GM13977 (cell line): ENCODE measurements around the gene EID2B.

Experiments used
- DNase-seq: peaks from one replicate; pipeline ENCODE4 v3.0.0; 2012; ENCODE audit warnings: low spot score
- in situ Hi-C: fragments of 300-500 bp; cut with MboI; formaldehyde crosslinking; loops from one replicate; pipeline ENCODE4 v1.12.0; 2022; ENCODE audit warnings: low sequenced_read_pairs, low pct_unique_long_range_greater_than_20kb, mixed read lengths, inconsistent platforms; ENCODE audit not compliant: unreplicated experiment
- TF ChIP-seq, protein P1 (sequence below): IDR thresholded peaks from 2 replicates; pipeline ENCODE4 v1.5.1; 2012; ENCODE audit warnings: mild to moderate bottlenecking, control low read depth; ENCODE audit not compliant: insufficient read depth; ENCODE audit errors: extremely low read depth, missing control alignments

The EID2B gene

DNA sequence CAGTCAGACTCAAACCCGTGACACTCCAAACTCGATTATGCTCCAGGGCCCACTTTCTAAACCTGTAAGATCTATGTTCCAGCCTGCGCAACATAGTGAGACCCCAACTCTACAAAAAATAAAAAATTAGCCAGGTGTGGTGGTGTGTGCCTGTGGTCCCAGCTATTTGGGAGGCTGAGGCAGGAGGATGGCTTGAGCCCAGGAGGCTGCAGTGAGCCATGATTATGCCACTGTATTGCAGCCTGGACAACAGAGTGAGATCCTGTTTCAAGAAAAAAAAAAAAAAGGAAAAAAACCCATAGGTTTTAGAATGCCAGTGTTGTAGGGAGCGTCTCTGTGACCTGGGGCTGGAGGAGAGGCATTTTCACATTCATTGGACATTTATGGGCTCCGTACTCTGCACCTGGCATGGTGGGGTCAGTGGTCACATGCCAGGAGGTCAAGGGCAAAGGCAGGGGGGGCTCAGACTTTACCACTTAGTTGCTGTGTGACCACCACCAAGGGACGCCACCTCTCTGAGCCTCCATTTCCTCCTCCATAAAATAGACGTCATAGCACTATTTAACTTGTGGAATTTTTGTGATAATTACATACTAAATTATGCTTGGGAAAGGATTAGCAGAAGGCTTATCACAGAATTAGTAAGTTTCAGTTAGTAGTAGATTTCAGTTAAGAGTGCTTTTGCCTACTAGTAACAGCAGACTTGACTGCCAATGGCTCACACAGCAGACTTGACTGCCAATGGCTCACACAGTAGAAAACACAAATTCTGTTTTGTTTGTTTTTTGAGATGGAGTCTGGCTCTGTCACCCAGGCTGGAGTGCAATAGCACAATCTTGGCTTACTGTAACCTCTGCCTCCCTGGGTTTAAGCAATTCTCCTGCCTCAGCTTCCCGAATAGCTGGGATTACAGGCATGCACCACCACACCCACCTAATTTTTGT is 11.8 kb downstream of the EID2B start:
- no peak for DNase-seq
- in situ Hi-C loops = no loop called here
- TF ChIP-seq, protein P1, sequence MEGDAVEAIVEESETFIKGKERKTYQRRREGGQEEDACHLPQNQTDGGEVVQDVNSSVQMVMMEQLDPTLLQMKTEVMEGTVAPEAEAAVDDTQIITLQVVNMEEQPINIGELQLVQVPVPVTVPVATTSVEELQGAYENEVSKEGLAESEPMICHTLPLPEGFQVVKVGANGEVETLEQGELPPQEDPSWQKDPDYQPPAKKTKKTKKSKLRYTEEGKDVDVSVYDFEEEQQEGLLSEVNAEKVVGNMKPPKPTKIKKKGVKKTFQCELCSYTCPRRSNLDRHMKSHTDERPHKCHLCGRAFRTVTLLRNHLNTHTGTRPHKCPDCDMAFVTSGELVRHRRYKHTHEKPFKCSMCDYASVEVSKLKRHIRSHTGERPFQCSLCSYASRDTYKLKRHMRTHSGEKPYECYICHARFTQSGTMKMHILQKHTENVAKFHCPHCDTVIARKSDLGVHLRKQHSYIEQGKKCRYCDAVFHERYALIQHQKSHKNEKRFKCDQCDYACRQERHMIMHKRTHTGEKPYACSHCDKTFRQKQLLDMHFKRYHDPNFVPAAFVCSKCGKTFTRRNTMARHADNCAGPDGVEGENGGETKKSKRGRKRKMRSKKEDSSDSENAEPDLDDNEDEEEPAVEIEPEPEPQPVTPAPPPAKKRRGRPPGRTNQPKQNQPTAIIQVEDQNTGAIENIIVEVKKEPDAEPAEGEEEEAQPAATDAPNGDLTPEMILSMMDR = no peak

DNA sequence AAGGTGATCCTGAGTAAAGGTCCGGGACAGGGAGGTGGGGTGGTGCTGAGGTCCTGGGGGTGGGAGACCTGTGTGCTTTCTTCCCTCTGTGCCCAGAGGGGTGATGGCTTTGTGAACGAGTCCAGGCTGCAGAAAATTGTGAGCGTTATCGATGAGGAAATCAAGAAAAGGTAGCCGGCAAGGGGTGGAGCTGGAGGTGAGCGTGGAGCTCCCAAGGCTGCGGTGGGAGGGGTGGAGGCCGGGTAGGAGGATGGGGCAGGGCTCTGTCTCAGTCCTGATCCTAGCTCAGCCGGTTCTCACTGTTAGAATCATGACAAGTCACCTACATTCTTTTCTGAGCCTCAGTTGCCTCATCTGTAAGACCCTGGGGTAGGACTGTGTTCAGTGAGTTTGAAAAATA is 13.7 kb downstream of the EID2B start:
- no peak for DNase-seq
- TF ChIP-seq, protein P1 = no peak
- in situ Hi-C loops = no loop called here

DNA sequence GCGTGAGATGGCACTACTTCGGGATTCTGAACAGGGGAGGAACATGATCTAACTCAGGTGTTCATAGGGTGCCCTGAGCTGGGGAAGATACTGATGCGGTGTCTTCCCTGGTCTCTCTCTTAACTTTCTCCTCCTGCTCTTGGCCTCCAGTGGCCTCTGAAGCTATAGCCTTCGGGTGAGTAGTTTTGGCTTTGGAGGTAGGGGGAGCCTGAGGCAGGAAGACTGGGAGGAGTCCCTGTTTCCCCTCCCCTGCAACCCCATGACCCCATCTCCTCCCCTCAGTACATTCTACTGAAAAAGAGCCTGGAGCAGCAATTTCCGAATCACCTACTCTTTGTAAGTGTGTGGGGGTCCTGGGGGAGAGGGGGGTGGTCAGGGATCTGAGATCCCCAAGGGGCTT is 14.2 kb downstream of the EID2B start:
- TF ChIP-seq, protein P1 = no peak
- no peak for DNase-seq
- in situ Hi-C loops = no loop called here

DNA sequence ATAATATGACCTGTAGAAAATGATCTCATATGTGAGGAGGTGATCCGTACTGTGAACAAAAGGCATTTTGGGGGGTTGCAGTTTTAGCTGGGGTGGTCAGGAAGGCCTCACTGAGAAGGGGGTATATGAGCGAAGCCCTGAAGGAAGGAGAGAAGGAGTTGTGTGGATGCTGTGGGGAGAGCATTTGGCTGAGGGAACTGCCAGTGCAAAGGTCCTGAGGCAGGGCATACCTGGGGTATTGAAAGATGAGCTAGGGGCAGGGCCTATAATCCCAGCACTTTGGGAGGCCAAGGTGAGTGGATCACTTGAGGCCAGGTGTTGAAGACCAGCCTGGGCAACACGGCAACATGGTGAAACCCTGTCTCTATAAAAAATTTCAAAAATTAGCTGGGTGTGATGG is 15.2 kb downstream of the EID2B start:
- TF ChIP-seq, protein P1 = no peak
- no peak for DNase-seq
- in situ Hi-C loops = no loop called here

DNA sequence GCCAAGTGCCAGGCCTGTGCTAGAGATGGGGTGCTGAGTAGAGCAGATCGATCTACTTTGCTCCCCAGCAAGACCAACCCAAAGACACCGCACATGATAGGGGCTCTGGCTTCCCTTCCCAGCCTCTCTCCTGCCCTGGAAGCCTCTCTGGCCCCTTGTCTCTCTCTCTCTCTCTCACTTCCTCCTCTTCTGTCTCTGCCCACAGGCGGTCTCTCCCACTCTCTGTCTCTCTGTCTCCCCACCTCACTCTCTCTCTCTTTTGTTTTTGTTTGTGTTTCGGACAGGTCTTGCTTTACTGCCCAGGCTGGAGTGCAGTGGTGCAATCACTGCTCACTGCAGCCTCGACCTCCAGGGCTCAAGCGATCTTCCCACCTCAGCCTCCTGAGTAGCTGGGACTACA is 16.4 kb downstream of the EID2B start:
- DNase-seq = no peak
- TF ChIP-seq, protein P1 = no peak
- in situ Hi-C loops = no loop called here

DNA sequence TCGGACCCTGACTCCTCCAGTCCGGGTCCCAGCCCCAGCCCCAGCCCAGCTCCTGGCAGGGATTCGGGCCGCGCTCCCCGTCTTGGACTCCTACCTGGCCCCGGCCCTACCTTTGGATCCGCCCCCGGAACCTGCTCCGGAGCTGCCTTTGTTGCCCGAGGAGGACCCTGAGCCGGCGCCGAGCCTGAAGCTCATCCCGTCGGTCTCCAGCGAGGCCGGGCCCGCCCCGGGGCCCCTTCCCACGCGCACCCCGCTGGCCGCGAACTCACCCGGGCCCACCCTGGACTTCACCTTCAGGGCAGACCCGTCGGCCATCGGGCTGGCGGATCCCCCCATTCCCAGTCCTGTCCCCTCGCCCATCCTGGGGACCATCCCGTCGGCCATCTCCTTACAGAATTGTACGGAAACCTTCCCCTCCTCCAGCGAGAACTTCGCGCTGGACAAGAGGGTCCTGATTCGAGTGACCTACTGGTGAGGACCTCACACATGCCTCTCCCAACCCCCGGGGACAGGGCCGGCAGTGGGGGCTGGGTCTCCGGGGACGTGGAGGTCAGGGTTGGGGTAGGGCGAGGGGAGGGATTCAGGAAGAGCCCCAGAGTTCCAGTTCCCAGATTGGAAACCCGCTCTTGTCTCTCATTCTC is 17.0 kb downstream of the EID2B start:
- TF ChIP-seq, protein P1 = no peak
- DNase-seq = no peak
- in situ Hi-C loops = no loop called here
